GM10248 (cell line): ENCODE measurements around the gene NRM.
"Not testable (repeated sequence)": the region's sequence is repeated elsewhere in the genome, so short reads cannot be mapped to it uniquely, and the experiment has no call there.

ENCODE experiments used
- CTCF ChIA-PET: fragments of 300-600 bp; sonication (Branson Sonifier 250); formaldehyde crosslinking; extraction: SDS; loops from one replicate; lab custom pipeline; 2021; ENCODE audit warnings: antibody characterized with exemption; lab: Yijun Ruan, JAX
- POLR2A ChIA-PET: fragments of 350-650 bp; sonication (Branson Sonifier 250); formaldehyde crosslinking; extraction: SDS; loops from one replicate; lab custom pipeline; 2020; ENCODE audit warnings: antibody characterized with exemption; lab: Yijun Ruan, JAX
- DNase-seq: peaks from one replicate; pipeline ENCODE4 v3.0.0; 2012; ENCODE audit errors: extremely low spot score
- CTCF ChIP-seq: IDR thresholded peaks from 2 replicates; pipeline ENCODE4 v1.5.1; 2012; ENCODE audit warnings: mild to moderate bottlenecking, low read depth; ENCODE audit errors: extremely low read depth, missing control alignments, control extremely low read depth

Gene NRM

GRCh38 chr6:30723159-30723842 lies 32.5 kb upstream of the NRM start:
- CTCF ChIA-PET: interaction anchor here (1.1 to 30.8 kb wide), 29 partner anchors 11 to 364 kb away, joined by 3 to 776 read pairs (median 6); partner anchors contain the start of genes ATAT1, DHX16, FLOT1 and MRPS18B
- not testable (repeated sequence) for DNase-seq
- POLR2A ChIA-PET: interaction anchor here (1.2 to 3.8 kb wide), 2 partner anchors 43 to 109 kb away, joined by 3 to 22 read pairs; no protein-coding TSS in a partner anchor

- ChIA-PET POLR2A (interaction anchor here (1.2 to 3.8 kb wide), 3 partner anchors 42 to 108 kb away, joined by 3 to 22 read pairs (median 5); no protein-coding TSS in a partner anchor), CTCF (interaction anchor here (0.9 to 30.8 kb wide), 41 partner anchors 11 to 365 kb away, joined by 3 to 776 read pairs (median 6); partner anchors contain the start of genes ATAT1, DHX16, FLOT1 and MRPS18B)
- TF ChIP-seq CTCF: peak; percentile 94
- DNase-seq: peak; percentile 66
Measured at GRCh38 chr6:30722280-30723112, 31.7 kb upstream of the NRM start.

GRCh38 chr6:30722025-30722279 lies 31.2 kb upstream of the NRM start:
- POLR2A ChIA-PET: interaction anchor here (0.6 to 3.8 kb wide), 3 partner anchors 43 to 340 kb away, joined by 5 to 22 read pairs (median 5); no protein-coding TSS in a partner anchor
- not testable (repeated sequence) for DNase-seq
- CTCF ChIA-PET: interaction anchor here (0.9 to 30.8 kb wide), 39 partner anchors 10 to 365 kb away, joined by 3 to 776 read pairs (median 6); partner anchors contain the start of genes ATAT1, DHX16, FLOT1 and MRPS18B

- TF ChIP-seq CTCF: peak; percentile 38
- DNase-seq: peak; percentile 90
- ChIA-PET CTCF (interaction anchor here (1.0 to 30.8 kb wide), 29 partner anchors 10 to 241 kb away, joined by 3 to 776 read pairs (median 6); partner anchors contain the start of genes DHX16, FLOT1, MRPS18B and NRM), POLR2A (interaction anchor here (0.6 to 3.8 kb wide), 4 partner anchors 37 to 341 kb away, joined by 3 to 22 read pairs (median 5); no protein-coding TSS in a partner anchor)
Measured at GRCh38 chr6:30721198-30722024, 30.6 kb upstream of the NRM start.

- peak; percentile 40 for DNase-seq
- no peak for TF ChIP-seq CTCF
- POLR2A ChIA-PET: interaction anchor here (0.6 to 3.8 kb wide), 4 partner anchors 36 to 248 kb away, joined by 3 to 22 read pairs (median 4); no protein-coding TSS in a partner anchor
Measured at GRCh38 chr6:30720738-30721197, 30.0 kb upstream of the NRM start.

GRCh38 chr6:30719791-30720737 lies 29.3 kb upstream of the NRM start, which contains the start of gene TUBB:
Gene TUBB (plus strand): TSS chr6:30720352. CDS start chr6:30720507, 155 bp downstream.
- DNase-seq: peak; percentile 87
- no peak for TF ChIP-seq CTCF
- CTCF ChIA-PET: interaction anchor here (0.8 to 30.8 kb wide), 10 partner anchors 8 to 175 kb away, joined by 3 to 776 read pairs (median 6); partner anchors contain the start of genes DHX16 and NRM
- POLR2A ChIA-PET: interaction anchor here (0.6 to 1.0 kb wide), 3 partner anchors 35 to 249 kb away, joined by 3 read pairs; no protein-coding TSS in a partner anchor

More at GRCh38 chr6:30720738-30721197, 30.0 kb upstream of the NRM start:
- CTCF ChIA-PET: interaction anchor here (0.8 to 30.8 kb wide), 13 partner anchors 8 to 239 kb away, joined by 3 to 776 read pairs (median 6); partner anchors contain the start of genes DHX16, FLOT1 and NRM
